ENCODE data around the gene CXCR6.
"Not testable (repeated sequence)": the region's sequence is repeated elsewhere in the genome, so short reads cannot be mapped to it uniquely, and the experiment has no call there.

Gene CXCR6

DNA sequence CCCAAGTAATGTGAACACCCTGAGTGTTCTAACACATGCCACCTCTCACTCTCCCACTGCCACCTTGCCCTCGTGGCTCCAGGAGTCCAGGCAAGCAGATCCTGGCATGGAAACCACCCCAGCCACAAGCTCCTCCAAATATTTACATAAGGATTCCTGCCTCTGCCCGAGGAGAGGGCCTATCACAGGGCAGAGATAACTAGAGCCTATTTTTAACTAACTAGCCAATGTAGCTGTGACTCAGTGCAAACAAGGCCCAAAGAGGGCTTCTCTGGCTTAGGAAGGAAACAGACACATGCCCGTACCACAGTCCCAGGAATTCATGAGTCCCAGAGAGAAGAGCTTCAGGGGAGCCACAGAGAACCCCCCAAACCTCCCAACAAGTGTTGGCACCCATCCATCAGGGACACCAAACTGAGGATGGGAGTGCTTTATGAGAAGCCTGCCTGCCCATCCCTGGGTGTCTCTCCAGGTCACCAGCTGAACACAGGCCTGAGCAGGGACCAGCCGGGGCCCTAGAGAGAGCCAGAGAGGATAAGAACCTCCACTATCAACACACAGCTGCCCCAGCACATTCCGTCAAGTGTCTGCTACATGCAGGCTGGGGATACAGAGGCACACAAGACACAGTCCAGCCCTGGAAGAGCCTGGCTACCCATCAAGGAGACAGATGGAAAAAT lies 43.2 kb downstream of the CXCR6 start:
- Mint-ChIP-seq H3K9me3 (no peaks in the 10 kb centered on the region), H3K4me3 (no peak overlapping the region), H3K27ac (no peak overlapping the region), H3K36me3 (peaks cover 67% of the 10 kb centered on the region), H3K4me1 (peaks cover 30% of the 10 kb centered on the region), H3K27me3 (no peaks in the 10 kb centered on the region)
- CTCF ChIA-PET, result no interaction called here
- DNase-seq, result no peak

DNA sequence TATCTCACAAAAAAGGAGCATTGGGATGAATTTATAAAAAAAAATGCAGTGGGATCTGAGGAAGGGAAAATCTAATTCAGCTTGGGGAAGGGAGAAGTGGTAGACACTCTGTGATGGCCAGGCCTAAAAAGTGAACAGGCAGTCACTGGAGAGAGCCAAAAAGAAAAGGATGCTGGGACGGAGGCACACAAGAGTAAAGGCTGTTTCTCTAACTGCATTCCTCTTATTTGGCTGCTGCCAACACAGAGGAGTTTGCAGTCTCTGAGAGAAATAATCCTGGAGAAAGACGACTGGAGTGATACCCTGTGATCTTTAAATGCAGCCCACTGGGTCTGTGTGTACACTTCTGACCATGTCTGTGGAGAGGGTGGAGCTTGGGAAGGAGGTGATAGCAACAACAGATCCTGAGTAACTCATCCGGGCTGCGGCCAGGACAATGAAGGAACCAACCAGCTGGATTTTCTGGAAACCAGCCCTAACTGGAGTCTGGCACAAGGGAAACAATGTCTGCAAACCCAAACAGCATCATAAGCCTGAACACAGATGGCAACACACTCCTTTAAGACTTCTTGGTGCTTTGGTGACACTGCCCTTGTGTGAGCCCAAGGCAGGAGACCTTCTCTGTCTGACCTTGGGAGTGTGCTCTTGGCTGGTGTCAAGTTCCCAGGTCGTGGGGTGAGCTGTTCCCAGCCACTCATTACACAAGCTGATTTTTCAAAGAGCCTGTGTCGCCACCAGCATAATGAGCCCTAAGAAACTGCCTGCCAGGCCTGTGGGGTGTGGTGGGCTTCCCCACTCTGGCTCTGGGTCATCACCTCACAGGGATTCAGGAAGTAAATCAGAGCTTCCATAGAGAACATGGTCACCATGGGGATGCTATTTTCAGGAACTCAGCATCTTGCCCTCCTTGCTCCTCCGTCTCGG lies 44.4 kb downstream of the CXCR6 start:
- no peak for DNase-seq
- Mint-ChIP-seq H3K27me3 (no peaks in the 10 kb centered on the region), H3K36me3 (peaks cover 68% of the 10 kb centered on the region), H3K9me3 (no peaks in the 10 kb centered on the region), H3K4me3 (no peak overlapping the region), H3K4me1 (peaks cover 36% of the 10 kb centered on the region), H3K27ac (no peak overlapping the region)
- CTCF ChIA-PET, result interaction anchor here (0.7 to 1.2 kb wide), 3 partner anchors 11 to 91 kb away, joined by 3 to 4 read pairs (median 3); no protein-coding TSS in a partner anchor

GRCh38 chr3:45988362-45988761 lies 45.1 kb downstream of the CXCR6 start:
- H3K4me3 Mint-ChIP-seq, result no peak overlapping the region
- DNase-seq, result no peak
- H3K27me3 Mint-ChIP-seq, result no peaks in the 10 kb centered on the region
- CTCF ChIA-PET, result interaction anchor here (0.7 to 1.2 kb wide), 2 partner anchors 88 to 90 kb away, joined by 3 to 4 read pairs; no protein-coding TSS in a partner anchor
- no peak overlapping the region for H3K27ac Mint-ChIP-seq
- H3K4me1 Mint-ChIP-seq, result peaks cover 44% of the 10 kb centered on the region
- H3K9me3 Mint-ChIP-seq, result no peaks in the 10 kb centered on the region
- peaks cover 67% of the 10 kb centered on the region for H3K36me3 Mint-ChIP-seq

DNA sequence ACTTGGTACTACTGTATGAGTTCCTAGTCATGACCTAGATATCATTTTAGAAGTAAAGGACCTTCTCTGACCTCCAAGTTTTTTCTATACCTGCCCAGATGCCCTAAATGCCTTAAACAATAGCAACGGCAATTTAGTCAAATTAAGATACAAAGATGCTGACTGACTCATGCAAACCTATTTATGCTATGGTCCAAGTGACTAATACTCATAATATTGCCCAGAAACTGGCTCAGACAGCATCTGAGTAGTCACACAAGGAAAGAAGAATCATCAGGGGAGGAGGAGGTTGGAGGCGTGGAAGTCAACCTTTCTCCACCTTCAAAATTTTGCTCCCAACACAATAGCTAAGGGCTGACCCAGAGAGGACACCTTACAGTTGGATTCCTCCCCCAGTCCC lies 45.5 kb downstream of the CXCR6 start:
- no peak overlapping the region for H3K27ac Mint-ChIP-seq

DNA sequence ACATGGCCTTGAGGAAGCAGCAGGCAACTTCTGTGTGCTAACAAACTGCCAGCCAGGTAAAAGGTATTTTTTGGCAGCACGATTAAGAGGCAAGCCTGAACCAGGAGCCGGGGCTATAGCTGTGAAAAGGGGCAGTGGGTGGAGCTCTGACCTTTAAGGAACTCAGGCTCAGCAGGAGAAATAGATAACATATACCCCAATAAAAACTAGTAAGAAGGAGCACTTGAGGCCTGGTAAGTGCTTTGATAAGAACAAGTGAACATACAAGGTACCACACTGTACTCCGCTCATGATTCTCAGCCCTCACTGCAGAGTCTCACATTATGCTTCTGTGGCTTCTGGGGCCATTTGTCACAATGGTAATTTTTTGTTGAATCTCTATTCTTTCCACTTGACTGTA lies 46.9 kb downstream of the CXCR6 start:
- DNase-seq, result no peak
- H3K27me3 Mint-ChIP-seq, result no peaks in the 10 kb centered on the region
- H3K4me3 Mint-ChIP-seq, result no peak overlapping the region
- peaks cover 53% of the 10 kb centered on the region for H3K4me1 Mint-ChIP-seq
- CTCF ChIA-PET, result no interaction called here
- peaks cover 51% of the 10 kb centered on the region for H3K36me3 Mint-ChIP-seq
- H3K27ac Mint-ChIP-seq, result no peak overlapping the region
- no peaks in the 10 kb centered on the region for H3K9me3 Mint-ChIP-seq

More for the DNA sequence above, 45.5 kb downstream of the CXCR6 start:
- H3K4me3 Mint-ChIP-seq, result no peak overlapping the region
- H3K36me3 Mint-ChIP-seq, result peaks cover 63% of the 10 kb centered on the region
- no peaks in the 10 kb centered on the region for H3K27me3 Mint-ChIP-seq
- CTCF ChIA-PET, result interaction anchor here (1.2 kb wide), 1 partner anchor 89 kb away, joined by 4 read pairs; no protein-coding TSS in a partner anchor
- no peaks in the 10 kb centered on the region for H3K9me3 Mint-ChIP-seq
- peaks cover 48% of the 10 kb centered on the region for H3K4me1 Mint-ChIP-seq
- no peak for DNase-seq

GRCh38 chr3:45991341-45991740 lies 48.1 kb downstream of the CXCR6 start:
- DNase-seq, result no peak
- Mint-ChIP-seq H3K4me1 (peaks cover 60% of the 10 kb centered on the region), H3K36me3 (peaks cover 46% of the 10 kb centered on the region), H3K4me3 (no peak overlapping the region), H3K27me3 (no peaks in the 10 kb centered on the region), H3K9me3 (no peaks in the 10 kb centered on the region), H3K27ac (no peak overlapping the region)
- CTCF ChIA-PET, result no interaction called here

GRCh38 chr3:45992133-45992729 lies 49.0 kb downstream of the CXCR6 start:
- Mint-ChIP-seq H3K27me3 (no peaks in the 10 kb centered on the region), H3K9me3 (no peaks in the 10 kb centered on the region), H3K36me3 (peaks cover 42% of the 10 kb centered on the region), H3K4me1 (peaks cover 62% of the 10 kb centered on the region), H3K4me3 (no peak overlapping the region), H3K27ac (no peak overlapping the region)
- DNase-seq, result no peak
- CTCF ChIA-PET, result no interaction called here

- Mint-ChIP-seq H3K4me1 (peaks cover 59% of the 10 kb centered on the region), H3K27me3 (peaks cover 3% of the 10 kb centered on the region), H3K27ac (peak overlapping the region; percentile 81), H3K36me3 (peaks cover 39% of the 10 kb centered on the region), H3K9me3 (no peaks in the 10 kb centered on the region), H3K4me3 (no peak overlapping the region)
- CTCF ChIA-PET, result interaction anchor here (1.6 to 2.2 kb wide), 3 partner anchors 13 to 46 kb away, joined by 5 to 6 read pairs (median 6); no protein-coding TSS in a partner anchor
- DNase-seq, result no peak
These were observed 49.6 kb downstream of the CXCR6 start for GRCh38 chr3:45992821-45993221.

DNA sequence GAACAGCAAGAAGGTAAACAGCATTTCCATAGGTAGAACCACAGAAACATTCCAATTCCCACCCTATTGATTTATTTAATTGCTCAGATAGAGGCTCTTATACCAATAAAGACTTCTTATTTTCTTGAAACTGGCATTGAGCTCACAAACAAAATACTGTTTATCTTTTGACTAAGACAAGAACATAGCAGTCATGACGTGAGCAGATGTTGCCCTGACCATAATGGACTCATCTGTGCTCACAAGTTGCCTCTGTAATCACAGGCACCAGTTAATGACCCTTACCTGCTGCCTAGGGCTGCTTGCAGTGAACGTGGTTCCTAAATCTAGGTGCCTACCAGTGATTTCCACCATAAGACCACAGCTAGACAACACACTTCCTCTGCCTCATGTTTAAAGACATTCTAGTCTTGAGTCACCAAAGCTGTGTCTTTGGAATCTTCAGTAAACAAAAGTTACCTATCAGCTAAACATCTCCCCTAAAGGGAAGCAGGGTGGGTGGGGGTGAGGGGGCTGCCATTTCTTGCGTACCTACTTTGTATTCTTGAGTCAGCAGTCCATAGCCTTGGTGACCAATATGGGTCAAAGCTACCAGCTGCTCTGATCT lies 50.3 kb downstream of the CXCR6 start:
- Mint-ChIP-seq H3K4me3 (peak overlapping the region; percentile 52), H3K9me3 (no peaks in the 10 kb centered on the region), H3K27ac (peak overlapping the region; percentile 81), H3K4me1 (peaks cover 59% of the 10 kb centered on the region), H3K27me3 (peaks cover 9% of the 10 kb centered on the region), H3K36me3 (peaks cover 36% of the 10 kb centered on the region)
- peak; percentile 42 for DNase-seq
- CTCF ChIA-PET, result interaction anchor here (1.6 to 2.2 kb wide), 5 partner anchors 13 to 84 kb away, joined by 5 to 9 read pairs (median 6); no protein-coding TSS in a partner anchor

DNA sequence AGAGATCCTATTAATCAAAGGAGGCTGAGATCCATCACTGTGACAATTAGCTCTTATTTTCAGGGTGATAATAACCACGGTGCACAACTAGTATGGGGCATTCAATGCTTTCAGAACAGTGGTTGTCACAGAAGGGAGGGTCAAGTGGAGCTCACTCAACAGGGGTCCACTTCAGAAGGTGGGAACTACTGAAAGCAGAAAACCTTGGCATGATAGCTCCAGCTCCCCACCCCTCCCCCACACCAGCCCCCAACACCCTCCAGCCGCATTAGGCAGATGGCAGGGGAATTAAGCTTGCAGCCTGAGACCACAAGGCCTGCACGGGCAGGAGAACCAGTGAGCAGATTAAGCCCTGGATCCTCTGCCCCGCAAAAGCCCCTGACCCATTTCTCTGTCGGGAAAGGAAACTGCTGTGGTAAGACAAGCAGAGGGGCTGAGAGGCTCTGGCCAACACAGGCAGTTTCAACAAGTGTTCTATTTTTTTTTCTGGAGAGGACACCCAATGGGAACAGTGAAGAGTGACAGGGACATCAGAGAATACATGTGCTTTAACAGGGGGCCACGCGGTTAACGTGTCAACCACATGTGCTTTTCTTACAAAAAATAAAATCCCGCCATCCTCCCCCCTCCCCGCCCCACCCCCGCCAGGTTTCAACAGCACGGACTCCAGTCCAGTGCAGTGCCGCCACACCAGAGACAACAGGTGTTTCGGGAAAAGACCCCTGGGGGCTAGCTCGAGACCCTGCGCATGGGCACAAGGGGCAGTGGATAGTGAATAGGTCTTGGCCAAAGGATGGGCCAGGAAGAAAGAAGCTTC lies 51.4 kb downstream of the CXCR6 start:
- H3K27ac Mint-ChIP-seq, result peak overlapping the region; percentile 90
- no peaks in the 10 kb centered on the region for H3K9me3 Mint-ChIP-seq
- peak; percentile 51 for DNase-seq
- H3K4me3 Mint-ChIP-seq, result peak overlapping the region; percentile 86
- peaks cover 18% of the 10 kb centered on the region for H3K27me3 Mint-ChIP-seq
- peaks cover 56% of the 10 kb centered on the region for H3K4me1 Mint-ChIP-seq
- CTCF ChIA-PET, result interaction anchor here (1.3 to 2.2 kb wide), 5 partner anchors 30 to 83 kb away, joined by 4 to 9 read pairs (median 5); no protein-coding TSS in a partner anchor
- peaks cover 29% of the 10 kb centered on the region for H3K36me3 Mint-ChIP-seq

DNA sequence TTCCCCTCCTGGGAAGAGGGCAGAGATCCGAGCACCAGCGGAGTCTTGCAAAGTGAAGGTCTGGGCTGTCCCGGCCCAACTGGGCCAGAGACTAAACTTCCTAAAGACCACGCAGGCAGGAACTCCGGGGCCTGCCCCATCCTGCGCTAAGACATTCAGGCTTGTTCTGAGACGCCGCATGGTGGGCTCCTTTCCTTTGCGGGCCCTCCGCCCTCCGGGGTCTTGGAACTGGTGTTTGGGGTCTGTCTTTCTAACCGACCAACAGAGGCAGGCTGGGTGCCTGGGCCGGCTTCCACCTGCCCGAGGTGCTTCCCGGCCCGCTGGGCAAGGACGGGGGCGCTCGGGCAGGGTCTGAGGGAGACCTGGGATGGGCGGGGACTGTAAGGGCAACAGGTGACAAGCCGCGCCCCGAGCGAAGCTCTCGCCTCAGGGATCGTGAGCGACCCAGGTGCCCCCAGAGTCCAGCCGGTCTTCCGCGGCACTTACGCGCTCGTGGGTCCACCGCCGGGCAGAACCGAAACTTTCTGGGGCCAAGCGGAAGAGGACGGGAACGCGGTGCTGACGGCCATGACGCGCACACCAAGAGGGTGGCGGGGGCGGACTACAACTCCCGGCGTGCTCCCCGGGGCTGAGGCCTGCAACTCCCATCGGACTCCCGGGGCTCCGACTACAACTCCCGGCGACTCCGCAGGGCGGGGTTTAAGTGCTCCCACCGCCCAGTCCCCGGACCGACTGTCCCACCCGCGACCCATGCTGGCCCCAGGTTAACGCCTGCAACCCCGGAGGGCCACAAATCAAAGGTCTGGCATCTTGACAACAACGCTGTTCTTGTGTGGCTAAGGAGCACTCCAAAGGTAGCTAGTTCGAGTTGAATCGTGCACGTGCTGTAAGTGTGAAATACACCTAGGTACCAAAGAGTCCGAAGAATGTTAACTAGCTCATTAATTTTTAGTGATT lies 52.2 kb downstream of the CXCR6 start, which contains the start of gene FYCO1:
Gene FYCO1, minus strand, starts transcription at position 589 of the 957 bp plus-strand sequence. CDS start 10,914 bp downstream, outside the sequence.
- H3K36me3 Mint-ChIP-seq, result peaks cover 23% of the 10 kb centered on the region
- H3K4me1 Mint-ChIP-seq, result peaks cover 53% of the 10 kb centered on the region
- peak within 1 kb of the TSS; percentile 86 for H3K4me3 Mint-ChIP-seq
- CTCF ChIA-PET, result interaction anchor here (1.2 to 1.3 kb wide), 2 partner anchors 27 to 82 kb away, joined by 4 to 5 read pairs; no protein-coding TSS in a partner anchor
- H3K9me3 Mint-ChIP-seq, result no peaks in the 10 kb centered on the region
- H3K27me3 Mint-ChIP-seq, result peaks cover 27% of the 10 kb centered on the region
- DNase-seq, result peak; percentile 93
- H3K27ac Mint-ChIP-seq, result peak within 1 kb of the TSS; percentile 90

GRCh38 chr3:45997499-45997898 lies 54.2 kb downstream of the CXCR6 start:
- Mint-ChIP-seq H3K4me1 (peaks cover 39% of the 10 kb centered on the region), H3K27me3 (peaks cover 39% of the 10 kb centered on the region)
- H3K9me3 Mint-ChIP-seq, H3K4me3 Mint-ChIP-seq, DNase-seq, CTCF ChIA-PET, H3K27ac Mint-ChIP-seq, H3K36me3 Mint-ChIP-seq: not testable (repeated sequence)

All from activated naive CD4-positive, alpha-beta T cell treated with anti-CD3 and anti-CD28 coated beads, Interleukin-2, amount 10 ng/mL, durations not matched to agents 7 days and 5 days (primary cell).